Upper lobe of right lung (tissue), 1 donor: ENCODE data around the gene HMG20B. TPM values are rescaled to one million over a fixed set of nuclear protein-coding genes. Genes with fewer than 3 reads are reported as not detected.

Experiments
- ATAC-seq: fragments of 200-7000 bp; cut with Tn5 transposase; one replicate; pipeline ENCODE4 v1.9.1; 2020; ENCODE audit warnings: mild to moderate bottlenecking, moderate library complexity
- DNase-seq: peaks from one replicate; pipeline ENCODE4 v3.0.0-alpha.2; 2020
- H3K27ac ChIP-seq: fragments of 200-600 bp; one replicate; pipeline ENCODE4 v1.8.0; 2022
- H3K27me3 ChIP-seq: fragments of 200-600 bp; one replicate; pipeline ENCODE4 v1.8.0; 2022; ENCODE audit warnings: mild to moderate bottlenecking
- H3K36me3 ChIP-seq: fragments of 200-600 bp; one replicate; pipeline ENCODE4 v1.8.0; 2022
- H3K4me1 ChIP-seq: fragments of 200-600 bp; one replicate; pipeline ENCODE4 v1.8.0; 2022
- H3K4me3 ChIP-seq: fragments of 200-600 bp; one replicate; pipeline ENCODE4 v1.8.0; 2022; ENCODE audit warnings: mild to moderate bottlenecking
- H3K9me3 ChIP-seq: fragments of 200-600 bp; one replicate; pipeline ENCODE4 v1.8.0; 2022
- CTCF ChIP-seq: fragments of 200-600 bp; IDR thresholded peaks from one replicate; pipeline ENCODE4 v1.8.0; 2022; ENCODE audit warnings: antibody characterized with exemption
- intact Hi-C: fragments of 100-400 bp; cut with DNase I; formaldehyde crosslinking; loops from one replicate; pipeline ENCODE4 v1.11.0; 2022
- total RNA-seq: library from RNA; stranded (reverse); fragmentation: NEBNext Ultra II Directional; extraction: Animal tissue kit (Norgen Biotek cat#: 25700); gene quantifications from one replicate; pipeline ENCODE4 v1.2.1, GENCODE V29; 2021
- donor health status: DM: no; HTN: yes; CAD: no; lungs with severe emphysema.

Gene HMG20B
- total RNA-seq, 1 donor from 2014 or later, result 60.0 TPM

DNA sequence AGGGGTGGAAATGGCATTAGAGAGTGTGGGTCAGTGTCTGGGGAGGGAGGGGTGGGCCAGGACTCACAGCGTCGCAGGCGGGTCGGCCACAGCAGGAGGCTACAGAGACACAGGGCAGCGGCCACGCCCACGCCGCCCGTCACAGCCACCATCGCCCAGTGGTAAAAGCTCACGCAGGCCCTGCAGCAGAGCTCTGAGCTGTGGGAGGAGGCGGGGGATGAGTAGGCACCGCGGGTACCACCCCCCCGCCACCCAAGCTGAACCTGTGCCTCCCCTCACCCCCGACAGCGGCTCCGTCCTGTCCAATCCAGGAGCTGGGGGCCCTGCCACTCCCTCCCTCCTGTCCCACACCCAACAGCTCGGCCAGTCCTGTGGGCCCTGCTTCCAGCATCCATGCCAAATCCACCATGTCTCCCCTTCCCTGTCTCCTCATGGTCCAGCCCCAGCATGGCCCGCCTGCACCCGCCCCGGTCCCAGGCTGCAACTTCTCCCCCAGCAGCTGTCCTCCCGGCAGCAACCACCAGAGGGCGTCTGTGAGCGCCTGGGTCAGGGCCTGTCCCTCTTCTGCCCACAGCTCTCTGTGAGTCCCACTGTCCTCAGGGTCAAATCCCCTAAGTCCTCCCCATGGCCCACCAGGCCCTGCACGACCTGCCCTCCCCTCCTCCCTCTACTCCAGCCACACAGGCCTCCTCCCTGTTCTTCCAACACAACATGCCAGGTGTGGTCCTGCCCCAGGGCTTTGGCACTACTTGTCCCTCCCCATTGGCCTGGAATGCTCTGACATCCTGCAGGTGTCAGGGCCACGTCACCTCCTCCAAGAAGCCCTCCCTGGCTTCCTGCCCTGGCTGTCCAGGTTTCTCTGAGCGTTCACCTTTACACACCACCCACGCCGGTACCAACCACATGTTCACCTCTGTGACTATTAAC, 27.7 kb upstream of the HMG20B start:
- H3K9me3 ChIP-seq, result no peaks in the 10 kb centered on the region
- H3K36me3 ChIP-seq, result peaks cover 6% of the 10 kb centered on the region
- TF ChIP-seq CTCF, result peak; percentile 95
- H3K4me1 ChIP-seq, result no peaks in the 10 kb centered on the region
- peak; percentile 87 for DNase-seq
- H3K27ac ChIP-seq, result no peak overlapping the region
- peak; percentile 81 for ATAC-seq
- H3K4me3 ChIP-seq, result no peak overlapping the region
- intact Hi-C loops, result loop anchor here (10.0 kb wide), 1 partner anchor 70 kb away; no protein-coding TSS in a partner anchor
- no peaks in the 10 kb centered on the region for H3K27me3 ChIP-seq

DNA sequence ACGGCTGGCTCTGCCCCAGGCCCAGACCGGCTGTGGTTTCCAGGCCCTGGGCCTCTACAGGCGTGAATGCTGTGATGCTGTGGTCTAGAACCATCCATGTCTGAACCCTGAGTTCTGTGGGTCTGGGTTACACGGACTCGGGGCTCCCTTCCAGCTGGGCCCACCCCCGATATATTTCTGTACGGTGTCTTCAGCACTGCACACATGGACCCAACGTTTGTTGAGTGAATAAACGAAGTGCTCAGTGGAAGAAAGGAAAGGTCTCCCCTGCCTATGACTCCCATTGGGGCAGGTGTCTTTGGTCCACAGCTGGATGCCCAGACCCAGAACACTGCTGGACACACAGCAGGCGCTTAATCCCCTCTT, 27.1 kb upstream of the HMG20B start:
- Histone ChIP-seq H3K4me1 (no peaks in the 10 kb centered on the region), H3K36me3 (peaks cover 6% of the 10 kb centered on the region), H3K4me3 (no peak overlapping the region), H3K27ac (no peak overlapping the region), H3K27me3 (no peaks in the 10 kb centered on the region), H3K9me3 (no peaks in the 10 kb centered on the region)
- intact Hi-C loops, result loop anchor here (10.0 kb wide), 1 partner anchor 69 kb away; no protein-coding TSS in a partner anchor
- ATAC-seq, result no peak
- TF ChIP-seq CTCF, result no peak
- DNase-seq, result no peak

DNA sequence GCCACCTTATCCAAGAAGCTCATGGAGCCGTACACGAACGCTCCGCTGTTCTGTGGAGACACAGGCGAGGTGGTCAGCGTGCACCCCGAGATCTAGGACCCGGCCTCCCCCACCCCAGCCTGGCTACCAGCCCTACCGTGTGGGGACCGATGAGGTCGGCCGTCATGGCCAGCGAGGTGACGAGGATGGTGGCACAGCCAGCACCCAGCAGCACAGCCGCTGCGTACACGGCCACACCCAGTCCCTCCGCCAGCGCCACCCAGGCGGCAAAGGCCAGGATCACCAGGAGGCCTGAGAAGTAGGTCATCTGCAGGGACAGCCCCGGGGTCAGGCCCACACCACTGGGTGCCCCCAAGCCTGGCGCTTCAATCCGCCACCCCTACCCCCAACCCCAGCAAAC, 26.6 kb upstream of the HMG20B start:
- TF ChIP-seq CTCF, result no peak
- H3K9me3 ChIP-seq, result no peaks in the 10 kb centered on the region
- ATAC-seq (no peak), DNase-seq (no peak)
- no peaks in the 10 kb centered on the region for H3K27me3 ChIP-seq
- no peak overlapping the region for H3K4me3 ChIP-seq
- H3K27ac ChIP-seq, result no peak overlapping the region
- no peaks in the 10 kb centered on the region for H3K4me1 ChIP-seq
- peaks cover 6% of the 10 kb centered on the region for H3K36me3 ChIP-seq
- intact Hi-C loops, result loop anchor here (10.0 kb wide), 1 partner anchor 69 kb away; no protein-coding TSS in a partner anchor

GRCh38 chr19:3547301-3547731, 25.4 kb upstream of the HMG20B start:
- peak; percentile 54 for TF ChIP-seq CTCF
- Histone ChIP-seq H3K9me3 (no peaks in the 10 kb centered on the region), H3K36me3 (peaks cover 6% of the 10 kb centered on the region), H3K27ac (no peak overlapping the region), H3K27me3 (no peaks in the 10 kb centered on the region), H3K4me1 (no peaks in the 10 kb centered on the region), H3K4me3 (no peak overlapping the region)
- no peak for DNase-seq
- peak; percentile 6 for ATAC-seq
- intact Hi-C loops, result loop anchor here (10.0 kb wide), 1 partner anchor 67 kb away; no protein-coding TSS in a partner anchor

GRCh38 chr19:3547767-3548282, 24.9 kb upstream of the HMG20B start:
- Histone ChIP-seq H3K4me1 (no peaks in the 10 kb centered on the region), H3K9me3 (no peaks in the 10 kb centered on the region), H3K27me3 (no peaks in the 10 kb centered on the region), H3K27ac (no peak overlapping the region), H3K4me3 (no peak overlapping the region), H3K36me3 (peaks cover 6% of the 10 kb centered on the region)
- no peak for DNase-seq
- intact Hi-C loops, result loop anchor here (10.0 kb wide), 1 partner anchor 67 kb away; no protein-coding TSS in a partner anchor
- TF ChIP-seq CTCF, result no peak
- no peak for ATAC-seq
